NOMO-1 treated with DMSO at 0.1 percent for 48 hours (cell line): ENCODE measurements around the gene ENTREP1.

ENCODE experiments used
- DNase-seq: peaks from one replicate; lab custom pipeline; 2025; ENCODE audit not compliant: unreplicated experiment; lab: John Stamatoyannopoulos, UW

The ENTREP1 gene

DNA sequence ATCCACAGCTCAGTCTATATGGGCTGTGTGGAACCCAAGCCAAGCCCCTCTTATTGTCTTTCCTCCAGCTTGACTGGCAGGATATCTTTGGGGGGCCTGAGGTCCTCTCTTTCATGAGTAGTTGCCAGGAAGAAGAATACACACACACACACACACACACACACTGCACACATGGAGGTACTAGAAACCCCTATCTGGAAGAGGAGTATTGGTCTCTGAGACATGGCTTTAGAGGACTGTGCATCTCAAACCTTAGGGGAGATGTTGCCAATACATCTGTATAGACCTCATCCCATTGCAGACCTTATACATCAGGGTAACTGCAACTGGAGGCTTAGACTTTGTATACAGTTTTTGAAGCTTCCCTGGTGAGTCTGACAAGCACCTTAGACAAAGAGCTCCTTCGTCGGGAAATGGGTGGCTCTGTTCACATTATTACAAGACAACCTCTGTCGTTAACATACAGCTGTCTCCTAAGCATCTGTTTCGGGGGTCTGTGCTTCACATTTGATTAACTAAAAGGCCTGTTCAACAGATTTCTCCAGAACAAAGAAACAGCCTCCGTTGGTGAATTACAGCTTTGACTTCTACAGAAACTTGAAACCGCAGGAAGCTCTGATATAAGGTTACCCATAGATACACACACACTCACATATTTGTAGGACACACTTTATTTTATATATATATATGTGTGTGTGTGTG is 5.5 kb upstream of the ENTREP1 start:
- no peak for DNase-seq

DNA sequence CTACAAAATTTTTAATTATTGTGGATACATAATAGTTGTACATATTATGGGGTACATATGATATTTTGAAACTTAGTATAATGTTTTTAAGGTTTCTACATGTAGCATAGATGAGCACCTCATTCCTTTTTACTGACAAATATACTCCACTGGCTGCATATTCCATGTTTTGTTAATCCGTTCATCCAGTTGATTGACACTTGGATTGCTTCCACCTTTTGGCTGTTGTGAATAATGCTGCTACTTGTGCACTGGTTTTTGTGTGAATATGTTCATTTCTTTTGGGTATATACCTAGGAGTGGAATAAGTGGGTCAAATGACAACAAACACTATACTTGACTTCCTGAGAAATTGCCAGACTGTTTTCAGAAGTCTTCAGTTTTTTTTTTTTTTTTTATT is 2.8 kb upstream of the ENTREP1 start:
- no peak for DNase-seq

DNA sequence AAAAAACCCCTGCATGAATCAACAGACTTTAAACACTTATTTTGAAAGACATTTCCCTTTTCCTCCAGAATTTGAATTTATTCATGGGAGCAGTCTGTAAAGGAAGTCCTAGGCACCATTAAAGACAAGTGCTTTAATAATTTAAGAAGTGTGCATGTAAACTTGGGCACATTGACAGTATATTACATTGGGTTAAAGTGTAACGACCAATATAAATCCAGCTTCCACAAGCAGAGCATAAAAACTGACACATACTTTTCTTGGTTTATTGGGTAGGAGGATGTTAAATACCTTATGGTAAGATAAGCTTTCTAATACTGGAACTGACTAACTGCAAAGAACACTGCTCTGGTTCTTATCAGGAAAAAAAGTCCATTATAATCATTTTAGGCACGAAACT is 1.2 kb upstream of the ENTREP1 start:
- DNase-seq = no peak

DNA sequence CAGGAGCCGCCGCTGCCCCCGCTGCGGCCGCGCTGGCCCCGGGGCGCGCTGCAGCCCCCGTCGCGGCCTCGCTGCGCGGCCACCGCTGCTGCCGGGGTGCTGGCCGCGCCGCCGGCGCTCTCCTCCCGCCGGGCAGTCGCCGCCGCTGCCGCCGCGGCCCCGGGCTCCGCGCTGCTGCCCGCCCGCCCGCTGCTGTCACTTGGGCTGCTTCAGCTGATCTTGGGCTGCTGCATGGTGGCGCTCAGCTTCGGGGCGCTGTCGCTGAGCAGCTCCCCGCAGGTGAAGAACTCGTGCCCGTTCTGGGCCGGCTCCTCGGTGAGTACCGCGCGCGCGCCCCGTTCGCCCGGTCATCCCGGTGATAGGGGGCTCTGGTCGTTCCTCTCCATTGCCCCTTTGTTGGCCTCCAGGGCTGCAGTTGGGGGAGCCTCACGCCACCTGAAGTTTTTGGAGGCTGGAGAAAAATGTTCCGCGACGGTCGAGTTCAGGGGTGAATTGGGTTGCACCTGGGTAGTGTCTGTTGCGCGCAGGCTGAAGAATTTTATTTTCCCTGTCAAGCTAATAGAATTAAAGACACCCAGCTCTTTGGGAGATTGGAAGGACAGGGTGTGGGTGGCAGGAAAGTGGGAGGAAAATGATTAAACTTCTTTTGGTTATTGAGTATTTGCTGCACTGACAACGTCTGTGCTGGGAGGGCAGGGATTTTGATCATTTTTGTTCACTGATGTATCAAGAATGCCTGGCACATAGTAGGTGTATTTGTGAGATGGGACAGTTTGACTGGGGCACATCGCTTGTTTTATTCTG is 596 bp downstream of the ENTREP1 start:
- no peak for DNase-seq

DNA sequence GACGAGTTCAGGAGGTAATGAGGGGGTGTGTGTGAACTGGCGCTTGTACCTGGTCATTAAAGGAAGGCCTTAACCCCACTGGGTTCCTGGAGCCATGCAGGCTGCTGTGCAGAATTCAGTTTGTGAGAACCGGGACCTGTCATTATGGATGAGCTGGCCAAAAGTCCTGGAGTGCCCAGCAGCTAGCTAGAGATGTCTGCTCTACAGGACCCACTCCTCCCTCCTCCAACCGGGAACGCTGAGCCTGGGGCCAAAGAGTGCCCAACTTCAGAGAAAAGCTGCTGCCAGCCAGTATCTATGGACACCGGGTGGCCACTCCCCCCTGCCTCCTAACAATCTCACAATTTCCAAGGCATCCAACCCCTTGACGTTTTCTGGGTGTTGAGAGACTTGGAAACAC is 1.2 kb downstream of the ENTREP1 start:
- DNase-seq = no peak

DNA sequence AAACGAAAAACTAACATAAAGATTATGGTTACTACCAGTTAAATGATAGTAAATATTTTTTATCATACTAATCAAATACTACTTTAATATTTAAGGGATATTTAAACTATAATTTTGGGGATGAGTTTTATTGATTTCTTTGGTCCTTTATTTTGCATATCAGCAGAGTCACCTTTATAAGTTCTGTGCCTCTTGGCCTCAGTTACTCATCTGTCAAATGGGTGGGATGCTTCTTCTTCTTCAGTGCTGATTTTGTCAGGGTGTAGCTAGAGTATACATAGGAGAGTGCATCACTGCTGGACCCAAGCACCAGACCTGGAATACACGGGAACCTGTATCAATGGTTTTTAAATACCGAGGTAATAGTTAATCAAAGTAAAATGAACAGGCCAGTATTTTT is 5.6 kb downstream of the ENTREP1 start:
- no peak for DNase-seq

DNA sequence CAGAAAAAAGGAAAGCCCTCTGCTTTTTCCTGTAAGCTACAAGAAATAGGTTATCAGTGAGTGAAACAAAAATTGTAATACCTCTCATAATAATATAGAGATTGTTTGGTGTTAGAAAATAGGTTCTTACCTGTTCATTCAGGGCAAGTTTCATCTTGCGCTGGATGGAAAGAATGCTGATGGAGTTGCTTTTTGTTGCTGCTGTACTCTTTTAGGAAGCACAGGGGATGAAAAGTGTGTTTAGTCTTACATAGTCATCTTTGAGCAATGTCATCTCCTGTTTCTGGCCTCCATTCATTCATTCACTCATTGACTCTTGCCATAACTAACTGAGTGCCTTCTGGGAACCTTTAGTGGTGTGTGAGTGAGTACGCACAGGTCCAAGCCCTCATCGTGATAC is 6.4 kb downstream of the ENTREP1 start:
- no peak for DNase-seq

DNA sequence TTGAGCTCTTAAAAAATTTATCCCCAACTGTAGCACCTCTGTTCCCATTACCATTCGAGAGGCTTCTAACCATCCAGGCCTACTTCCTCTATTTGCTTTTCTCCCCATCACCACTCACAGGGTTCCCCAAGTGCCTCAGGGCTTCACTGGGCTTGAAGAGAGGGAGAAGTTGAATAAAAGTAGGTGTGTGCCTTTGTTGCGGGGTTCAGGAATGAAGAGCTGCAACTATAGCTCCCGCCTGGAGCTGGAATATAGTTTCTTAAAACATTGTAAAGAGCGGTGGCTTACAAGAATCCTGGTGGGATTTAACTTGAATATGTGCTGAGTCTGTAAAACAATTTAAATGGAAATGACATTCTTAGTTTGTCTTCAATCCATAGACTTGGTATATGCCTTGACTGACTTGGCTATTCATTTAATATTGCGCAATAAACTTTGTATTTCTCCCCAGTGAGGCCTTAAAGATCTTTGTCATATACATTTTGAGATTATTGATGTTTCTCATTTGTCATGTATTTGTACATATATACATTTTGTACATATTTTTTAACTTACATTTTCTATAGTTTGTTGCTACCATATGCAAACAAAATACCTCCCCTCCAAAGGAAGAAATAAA is 7.2 kb downstream of the ENTREP1 start:
- DNase-seq = no peak

DNA sequence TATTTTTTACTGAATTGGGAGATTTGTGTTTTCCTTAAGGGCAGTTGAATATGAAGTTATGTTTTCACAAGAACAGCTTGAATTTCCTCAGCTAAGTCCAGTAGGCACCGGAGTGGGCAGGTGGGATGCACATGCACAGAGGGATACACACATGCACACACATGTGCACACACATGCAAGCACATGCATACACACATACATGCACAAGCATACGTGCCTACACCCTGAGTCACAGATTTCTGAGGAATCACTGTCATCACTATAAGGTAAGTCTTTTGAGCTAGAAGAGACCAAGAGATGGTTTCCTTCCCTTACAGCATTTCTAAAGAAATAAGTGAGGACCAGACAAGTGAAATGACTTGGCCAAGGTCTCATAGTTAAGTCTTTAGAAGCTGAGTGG is 8.7 kb downstream of the ENTREP1 start:
- no peak for DNase-seq

DNA sequence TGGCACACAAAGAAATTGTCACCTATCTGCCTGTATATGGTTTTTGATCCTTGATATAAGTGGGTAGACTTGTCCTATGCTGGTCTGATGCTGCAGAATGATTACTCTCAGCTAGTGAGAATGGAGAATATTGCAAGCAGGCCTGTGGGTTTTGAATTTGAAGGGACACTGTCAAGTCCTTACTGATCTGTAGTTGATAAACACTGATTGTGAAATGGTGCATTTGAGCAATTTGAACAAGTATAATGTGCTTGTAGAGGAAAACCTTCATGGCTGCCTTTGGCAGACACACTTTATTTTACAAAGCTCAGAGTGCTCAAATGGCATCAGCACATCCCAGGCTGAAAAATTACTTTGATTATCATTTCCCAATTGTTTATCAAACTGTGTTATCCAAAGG is 9.3 kb downstream of the ENTREP1 start:
- DNase-seq = no peak

DNA sequence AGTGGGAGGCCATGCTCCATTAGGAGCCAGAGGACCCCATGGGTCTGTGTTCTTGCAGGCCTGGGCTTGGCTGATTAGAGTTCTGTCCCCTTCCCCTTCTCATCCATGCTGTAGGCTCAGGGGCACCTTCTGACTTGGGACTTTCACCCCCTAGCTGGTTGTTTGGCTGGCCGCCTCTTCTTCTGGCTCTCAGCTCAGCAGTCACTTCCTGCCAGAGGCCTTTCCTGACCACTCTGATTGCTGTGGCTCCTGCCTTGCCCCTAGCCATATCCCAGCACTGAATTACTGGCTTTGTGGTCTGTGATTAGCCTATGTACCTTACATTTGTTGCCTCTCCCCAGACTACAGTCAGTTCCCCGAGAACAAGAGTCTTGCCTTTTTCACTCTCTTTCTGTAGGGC is 14.6 kb downstream of the ENTREP1 start:
- DNase-seq = no peak

DNA sequence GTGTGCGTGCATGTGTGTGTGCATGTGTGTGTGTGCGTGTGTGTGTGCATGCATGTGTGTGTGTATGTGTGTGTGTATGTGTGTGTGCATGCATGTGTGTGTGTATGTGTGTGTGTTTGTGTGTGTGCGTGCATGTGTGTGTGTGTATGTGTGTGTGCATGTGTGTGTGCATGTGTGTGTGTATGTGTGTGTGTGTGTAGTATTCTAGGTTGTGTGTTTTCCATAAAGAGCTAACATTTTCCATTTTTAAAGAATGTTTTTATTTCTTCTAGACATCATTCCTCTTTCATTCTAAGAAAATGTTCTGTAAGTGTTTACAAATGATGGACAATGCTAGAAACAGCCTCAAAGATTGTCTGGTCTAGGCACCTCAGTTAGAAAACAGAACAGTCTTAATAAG is 15.6 kb downstream of the ENTREP1 start:
- no peak for DNase-seq

DNA sequence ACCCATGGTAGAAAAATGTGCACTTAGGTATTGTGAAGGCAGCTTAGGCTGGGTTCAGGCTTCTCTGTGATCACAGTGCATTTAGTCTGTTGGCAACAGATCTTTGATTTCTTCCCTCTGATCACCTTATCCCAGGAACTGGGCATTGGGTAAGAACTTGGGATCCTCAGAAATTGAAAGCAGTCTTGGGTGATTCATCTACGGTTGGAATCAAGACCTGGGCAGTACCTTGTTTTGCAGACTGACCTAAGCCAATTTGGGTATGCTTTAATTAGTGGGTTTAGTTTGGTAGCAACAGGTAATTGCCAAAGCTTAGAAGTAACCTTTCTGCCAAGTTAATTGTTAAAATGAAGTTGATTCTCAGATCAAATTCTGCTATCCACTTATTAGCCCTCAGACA is 17.8 kb downstream of the ENTREP1 start:
- DNase-seq = no peak

DNA sequence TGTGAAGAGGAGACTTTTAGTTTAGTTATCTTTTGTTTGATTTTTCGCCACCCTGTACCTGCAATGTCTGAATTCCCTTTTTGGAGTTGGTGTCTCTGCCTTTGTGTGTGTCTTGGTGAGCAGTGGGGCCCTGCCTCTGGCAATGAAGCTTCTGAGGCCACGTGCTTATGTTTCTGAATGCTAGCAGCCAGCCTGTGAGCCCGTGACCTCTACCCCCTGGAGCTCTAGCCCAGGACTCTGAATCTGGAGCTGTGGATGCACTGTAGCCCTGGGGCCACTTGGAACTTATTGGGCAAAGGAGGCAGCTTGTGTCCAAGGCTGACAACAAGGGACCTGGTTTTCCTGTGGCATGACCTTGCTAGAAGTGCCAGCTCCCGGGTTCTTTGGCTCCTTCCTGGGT is 19.4 kb downstream of the ENTREP1 start:
- DNase-seq = no peak

DNA sequence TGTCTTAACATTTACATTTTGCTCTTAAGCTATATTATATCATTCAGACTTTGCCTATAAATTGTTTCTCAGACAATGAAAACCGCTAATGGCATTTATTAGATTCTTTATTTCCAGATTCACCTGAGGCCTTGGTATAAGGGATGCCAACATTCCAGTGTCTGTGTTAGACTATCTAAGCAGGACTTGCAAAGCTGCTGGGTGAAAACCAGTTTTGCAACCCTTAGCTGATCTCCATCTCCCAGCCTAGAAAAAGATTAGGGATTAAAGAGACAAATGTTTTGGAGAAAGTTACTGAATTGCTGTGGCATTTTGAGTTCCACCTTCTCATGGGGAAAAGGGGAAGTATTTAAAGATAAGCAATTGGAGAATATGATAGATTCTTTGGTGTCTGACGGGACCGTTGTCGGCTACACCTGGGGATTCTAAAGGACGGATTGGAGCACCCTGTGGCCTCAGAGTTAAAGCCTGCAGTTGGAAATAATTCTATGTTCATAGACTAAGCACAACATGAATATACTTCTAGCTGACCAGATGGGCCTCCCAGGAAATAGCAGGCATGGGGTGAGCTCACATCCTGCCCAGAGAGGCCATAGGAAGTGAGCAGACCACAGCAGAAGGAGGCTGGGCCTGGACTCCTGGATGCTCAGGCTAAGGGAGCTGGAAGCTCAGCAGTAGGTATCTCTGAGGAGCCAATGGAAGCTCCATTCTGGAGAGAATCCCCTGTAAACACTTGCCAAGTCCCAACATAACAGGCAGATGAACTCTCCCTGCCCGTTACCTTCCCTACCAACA is 21.8 kb downstream of the ENTREP1 start:
- no peak for DNase-seq

DNA sequence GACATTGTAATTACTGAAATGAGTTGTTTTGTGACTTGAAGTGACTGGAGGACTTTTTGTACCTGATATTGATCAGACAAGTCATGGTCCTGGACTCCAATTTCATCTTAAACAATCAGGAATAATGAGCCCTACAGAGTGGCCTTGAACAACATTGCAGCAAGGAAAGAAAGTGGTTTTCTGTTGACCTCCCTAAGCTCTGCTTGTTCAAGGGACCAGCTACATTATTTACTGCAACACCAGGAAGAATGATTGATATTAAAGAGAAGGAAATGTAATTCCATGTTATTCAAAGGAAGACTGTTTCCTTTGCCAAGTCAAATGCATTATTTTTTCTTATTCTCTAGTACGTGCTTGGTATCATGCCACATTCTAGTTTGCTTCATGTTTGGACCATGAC is 22.6 kb downstream of the ENTREP1 start:
- no peak for DNase-seq

DNA sequence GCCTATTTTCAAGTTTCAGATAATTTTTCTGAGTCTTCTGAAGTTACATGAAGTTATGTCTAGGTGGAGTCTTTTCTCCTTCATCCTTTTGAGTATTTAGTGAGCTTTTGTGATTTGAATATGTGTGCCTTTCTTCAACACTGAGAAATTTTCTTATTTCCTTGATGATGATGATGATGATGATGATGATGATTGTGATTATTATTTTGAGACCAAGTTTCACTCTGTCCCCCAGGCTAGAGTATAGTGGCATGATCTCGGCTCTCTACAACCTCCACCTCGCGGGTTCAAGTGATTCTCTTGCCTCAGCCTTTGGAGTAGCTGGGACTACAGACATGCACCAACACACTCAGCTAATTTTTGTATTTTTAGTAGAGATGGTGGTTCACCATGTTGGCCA is 26.2 kb downstream of the ENTREP1 start:
- no peak for DNase-seq

DNA sequence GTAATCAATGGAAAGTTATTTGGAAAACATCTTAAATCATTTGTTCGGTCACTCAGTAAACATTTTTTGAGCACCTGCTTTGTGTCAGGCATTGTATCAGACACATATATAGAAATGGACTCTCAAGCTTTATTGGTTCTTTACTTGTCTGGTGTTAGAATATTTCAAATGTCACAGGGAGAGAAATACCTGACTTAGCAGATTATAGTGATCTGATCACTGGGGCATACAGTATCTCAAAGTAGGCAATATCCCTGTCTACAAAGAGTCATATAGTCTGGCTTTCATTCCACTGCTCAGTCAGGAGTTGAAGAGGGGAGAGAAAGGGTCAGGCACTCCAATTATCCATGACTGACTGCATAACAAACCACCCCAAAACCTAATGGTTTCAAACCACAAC is 30.2 kb downstream of the ENTREP1 start:
- no peak for DNase-seq

DNA sequence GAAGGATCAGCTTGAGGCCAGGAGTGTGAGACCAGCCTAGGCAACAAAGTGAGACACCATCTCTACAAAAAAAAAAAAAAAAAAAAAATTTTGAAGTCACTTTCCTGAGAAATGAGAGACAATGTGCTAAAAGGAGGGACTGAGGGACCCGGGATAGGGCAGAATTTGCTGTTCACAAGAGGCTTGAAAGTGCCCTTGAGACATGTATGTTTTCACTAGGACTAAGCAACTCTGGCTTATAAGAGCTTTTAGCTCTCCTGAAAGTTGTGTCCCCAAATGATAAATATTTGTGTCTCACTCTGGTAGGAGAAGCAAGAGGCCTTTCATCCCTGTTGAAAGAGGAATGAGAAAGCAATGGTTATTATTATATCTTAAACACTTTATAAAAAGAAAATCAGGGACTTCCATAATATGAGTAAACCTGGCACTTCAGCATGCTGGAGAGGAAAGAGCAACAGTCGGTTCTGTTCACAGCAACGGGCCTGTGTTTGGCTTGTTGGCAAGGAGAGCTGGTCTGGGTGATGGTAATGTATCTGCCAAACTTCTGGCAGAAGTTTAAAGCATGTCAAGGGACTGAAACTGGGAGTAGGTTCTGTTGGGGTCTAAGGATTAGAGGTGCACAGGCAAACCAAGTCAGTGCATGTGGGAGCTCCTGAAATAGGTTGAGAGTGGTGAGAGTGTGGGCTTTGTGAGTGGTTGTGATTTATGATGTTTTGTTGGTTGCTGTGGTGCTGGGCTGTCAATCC is 32.2 kb downstream of the ENTREP1 start:
- DNase-seq = no peak

DNA sequence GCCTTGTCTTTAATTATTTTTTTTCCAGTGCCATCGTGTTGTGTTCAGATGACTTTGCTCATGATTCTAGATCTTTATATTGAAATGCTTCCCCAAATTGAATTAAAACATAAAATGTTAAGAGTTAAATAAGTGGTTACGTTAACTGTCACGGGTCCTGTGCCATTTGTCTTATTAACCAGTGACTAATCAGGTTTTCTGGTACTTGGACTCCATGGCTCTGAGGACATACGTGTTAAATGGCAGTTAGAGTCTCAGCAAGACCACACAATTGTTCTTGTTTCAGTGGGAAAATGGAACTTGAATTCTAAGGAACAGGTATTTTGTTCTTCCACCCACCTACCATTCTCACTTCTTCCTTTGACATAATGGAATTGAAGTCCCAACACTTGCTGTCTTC is 32.8 kb downstream of the ENTREP1 start:
- no peak for DNase-seq

DNA sequence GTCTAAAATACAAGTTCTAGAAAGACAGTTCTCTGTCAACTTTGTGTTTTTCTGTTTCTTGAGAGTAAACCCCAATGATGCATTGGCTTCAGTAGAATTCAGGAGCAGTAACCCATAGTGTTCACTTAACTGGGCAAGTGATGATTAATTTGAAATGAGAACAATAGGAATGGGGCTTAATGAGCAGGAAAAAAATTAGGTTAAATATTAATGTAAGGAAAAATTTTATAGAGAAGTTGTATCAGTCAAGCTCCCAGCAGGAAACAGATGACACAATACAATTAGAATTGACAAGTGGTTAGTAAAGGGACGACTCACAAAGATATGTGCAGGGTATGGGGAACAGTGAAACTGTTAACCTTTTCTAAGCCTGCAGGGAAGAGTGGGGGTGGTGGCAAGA is 38.2 kb downstream of the ENTREP1 start:
- DNase-seq = no peak
